Esophagus (tissue), 2 donors: ENCODE measurements around the gene C5orf46. TPM values are rescaled to one million over a fixed set of nuclear protein-coding genes. Genes with fewer than 3 reads are reported as not detected.

ENCODE experiments used
- H3K27ac ChIP-seq, 2 donors: one replicate each; pipeline ENCODE4 v1.5.1; 2013; ENCODE audit warnings: low read depth in 2 of 2, mild to moderate bottlenecking in 2 of 2, inconsistent platforms in 1 of 2, low read length in 1 of 2, moderate library complexity in 1 of 2
- H3K27me3 ChIP-seq, 2 donors: one replicate each; pipeline ENCODE4 v1.6.1; 2013; ENCODE audit warnings: low read length in 2 of 2, control low read depth in 1 of 2, mild to moderate bottlenecking in 1 of 2; ENCODE audit not compliant: insufficient read depth in 2 of 2, control insufficient read depth in 1 of 2
- H3K36me3 ChIP-seq, 2 donors: one replicate each; pipeline ENCODE4 v1.6.1; 2013; ENCODE audit warnings: low read length in 1 of 2; ENCODE audit not compliant: control insufficient read depth in 2 of 2, insufficient read depth in 2 of 2
- H3K4me1 ChIP-seq, 2 donors: one replicate each; pipeline ENCODE4 v1.6.1; 2013; ENCODE audit warnings: low read length in 1 of 2; ENCODE audit not compliant: control insufficient read depth in 2 of 2, insufficient read depth in 2 of 2
- H3K4me3 ChIP-seq, 2 donors: one replicate each; pipeline ENCODE4 v1.5.1; 2013; ENCODE audit warnings: low read length in 2 of 2, mild to moderate bottlenecking in 2 of 2, low read depth in 1 of 2, moderate library complexity in 1 of 2
- H3K9me3 ChIP-seq, 2 donors: one replicate each; pipeline ENCODE4 v1.6.1; 2013; ENCODE audit warnings: mild to moderate bottlenecking in 2 of 2, low read depth in 1 of 2, low read length in 1 of 2, moderate library complexity in 1 of 2; ENCODE audit not compliant: control insufficient read depth in 2 of 2, insufficient read depth in 1 of 2
- WGBS, 2 donors: extraction: QIAGEN DNeasy Blood & Tissue Kit; methylation state at CpG; one replicate each; pipeline ENCODE4 v1.1.7; 2013; 5-methylcytosine and 5-hydroxymethylcytosine counted together
- polyA plus RNA-seq, 2 donors: library from polyadenylated mRNA; stranded (reverse); fragments of 200-250 nt; gene quantifications; one replicate each; pipeline ENCODE4 v1.2.3, GENCODE V29; 2013
- donor health status: healthy with polysubstance abuse.
- donor health status: Bipolar disorder and iron deficiency.

The C5orf46 gene
- polyA plus RNA-seq, 2 donors = not detected

GRCh38 chr5:147863454-147864158, 42.7 kb downstream of the C5orf46 start:
- Histone ChIP-seq H3K27ac (no peak overlapping the region), H3K9me3 (no peaks in the 10 kb centered on the region), H3K4me3 (no peak overlapping the region), H3K27me3 (no peaks in the 10 kb centered on the region), H3K4me1 (no peaks in the 10 kb centered on the region), H3K36me3 (no peaks in the 10 kb centered on the region)
- 14 to 31% methylated on average over 3 of the region's 3 CpGs for WGBS, 2 donors

GRCh38 chr5:147860641-147861025, 45.7 kb downstream of the C5orf46 start:
- Histone ChIP-seq H3K27ac (no peak overlapping the region), H3K4me3 (no peak overlapping the region), H3K9me3 (no peaks in the 10 kb centered on the region), H3K27me3 (no peaks in the 10 kb centered on the region), H3K36me3 (no peaks in the 10 kb centered on the region), H3K4me1 (no peaks in the 10 kb centered on the region)
- WGBS, 2 donors = 54 to 58% methylated on average over 1 of the region's 1 CpG

- Histone ChIP-seq H3K27me3 (no peaks in the 10 kb centered on the region), H3K27ac (no peak overlapping the region), H3K9me3 (no peaks in the 10 kb centered on the region), H3K4me1 (no peaks in the 10 kb centered on the region), H3K36me3 (no peaks in the 10 kb centered on the region), H3K4me3 (no peak overlapping the region)
- 73 to 78% methylated on average over 3 of the region's 3 CpGs for WGBS, 2 donors
These were observed 46.2 kb downstream of the C5orf46 start for GRCh38 chr5:147859962-147860640.

GRCh38 chr5:147858565-147858964, 47.8 kb downstream of the C5orf46 start:
- H3K27me3 ChIP-seq = no peaks in the 10 kb centered on the region
- no peaks in the 10 kb centered on the region for H3K9me3 ChIP-seq
- no peaks in the 10 kb centered on the region for H3K4me1 ChIP-seq
- H3K4me3 ChIP-seq = no peak overlapping the region
- H3K36me3 ChIP-seq = no peaks in the 10 kb centered on the region
- 64 to 76% methylated on average over 1 of the region's 1 CpG for WGBS, 2 donors
- H3K27ac ChIP-seq = no peak overlapping the region

GRCh38 chr5:147857302-147858129, 48.8 kb downstream of the C5orf46 start:
- 1% methylated on average over 2 of the region's 2 CpGs for WGBS, 2 donors
- Histone ChIP-seq H3K27me3 (no peaks in the 10 kb centered on the region), H3K4me3 (no peak overlapping the region), H3K36me3 (no peaks in the 10 kb centered on the region), H3K27ac (no peak overlapping the region), H3K9me3 (no peaks in the 10 kb centered on the region), H3K4me1 (no peaks in the 10 kb centered on the region)

GRCh38 chr5:147856801-147857200, 49.5 kb downstream of the C5orf46 start:
- H3K27me3 ChIP-seq = no peaks in the 10 kb centered on the region
- H3K9me3 ChIP-seq = peaks cover 0 to 2% of the 10 kb centered on the region in 2 donors
- no peaks in the 10 kb centered on the region for H3K4me1 ChIP-seq

GRCh38 chr5:147855774-147856069, 50.6 kb downstream of the C5orf46 start:
- Histone ChIP-seq H3K27me3 (no peaks in the 10 kb centered on the region), H3K36me3 (no peaks in the 10 kb centered on the region), H3K4me3 (no peak overlapping the region), H3K9me3 (peaks cover 0 to 2% of the 10 kb centered on the region in 2 donors), H3K4me1 (no peaks in the 10 kb centered on the region), H3K27ac (no peak overlapping the region)
- 46 to 54% methylated on average over 4 of the region's 4 CpGs for WGBS, 2 donors

More at GRCh38 chr5:147856801-147857200, 49.5 kb downstream of the C5orf46 start:
- H3K36me3 ChIP-seq = no peaks in the 10 kb centered on the region
- H3K27ac ChIP-seq = no peak overlapping the region
- no peak overlapping the region for H3K4me3 ChIP-seq

- Histone ChIP-seq H3K27ac (no peak overlapping the region), H3K36me3 (no peaks in the 10 kb centered on the region), H3K27me3 (no peaks in the 10 kb centered on the region), H3K9me3 (peaks cover 0 to 2% of the 10 kb centered on the region in 2 donors), H3K4me1 (no peaks in the 10 kb centered on the region), H3K4me3 (no peak overlapping the region)
- 75 to 78% methylated on average over 11 of the region's 11 CpGs for WGBS, 2 donors
These were observed 51.2 kb downstream of the C5orf46 start for GRCh38 chr5:147854894-147855773.

- Histone ChIP-seq H3K4me3 (no peak overlapping the region), H3K27me3 (no peaks in the 10 kb centered on the region), H3K36me3 (no peaks in the 10 kb centered on the region), H3K27ac (no peak overlapping the region), H3K4me1 (no peaks in the 10 kb centered on the region), H3K9me3 (peaks cover 0 to 2% of the 10 kb centered on the region in 2 donors)
- WGBS, 2 donors = 74 to 82% methylated on average over 3 of the region's 3 CpGs
These were observed 52.0 kb downstream of the C5orf46 start for GRCh38 chr5:147854331-147854730.
